OCI-LY1 (cell line): Measurements from ENCODE around the gene MALT1.

ENCODE experiments used
- H2AFZ ChIP-seq: fragments of 200-600 bp; sonication (generic), shearing (Covaris generic); 2 replicates; pipeline ENCODE4 v1.6.0; 2014; ENCODE audit warnings: antibody characterized with exemption, mild to moderate bottlenecking, low read length
- H3F3A ChIP-seq: fragments of 200-600 bp; sonication (generic), shearing (Covaris generic); 2 replicates; pipeline ENCODE4 v1.6.0; 2014; ENCODE audit warnings: mild to moderate bottlenecking, antibody characterized with exemption, low read length, moderate library complexity; ENCODE audit not compliant: insufficient read depth
- H3K27ac ChIP-seq: fragments of 200-600 bp; sonication (generic); 2 replicates; pipeline ENCODE4 v1.5.1; 2014; ENCODE audit warnings: low read length, mixed run types, mild to moderate bottlenecking, low read depth; ENCODE audit not compliant: poor library complexity, severe bottlenecking
- H3K27me3 ChIP-seq: fragments of 200-600 bp; sonication (generic); 2 replicates; pipeline ENCODE4 v1.6.0; 2014; ENCODE audit warnings: antibody characterized with exemption, mild to moderate bottlenecking, low read length, moderate library complexity; ENCODE audit not compliant: insufficient read depth
- H3K36me3 ChIP-seq: fragments of 200-600 bp; sonication (generic); 2 replicates; pipeline ENCODE4 v1.6.1; 2014; ENCODE audit warnings: mild to moderate bottlenecking, antibody characterized with exemption, low read length, moderate library complexity, mixed read lengths; ENCODE audit not compliant: insufficient read depth
- H3K4me1 ChIP-seq: fragments of 200-600 bp; sonication (generic); 2 replicates; pipeline ENCODE4 v1.5.1; 2014; ENCODE audit warnings: mild to moderate bottlenecking, low read length, moderate library complexity; ENCODE audit not compliant: insufficient read depth, severe bottlenecking
- H3K4me2 ChIP-seq: fragments of 200-600 bp; sonication (generic), shearing (Covaris generic); 2 replicates; pipeline ENCODE4 v1.6.1; 2014; ENCODE audit warnings: low read length
- H3K4me3 ChIP-seq: fragments of 200-600 bp; sonication (generic); 2 replicates; pipeline ENCODE4 v1.5.1; 2014; ENCODE audit warnings: low read length, low read depth, mild to moderate bottlenecking, mixed read lengths; ENCODE audit not compliant: poor library complexity, severe bottlenecking
- H3K79me2 ChIP-seq: fragments of 200-600 bp; shearing (Covaris generic); 2 replicates; pipeline ENCODE4 v1.6.1; 2016; ENCODE audit warnings: mixed run types, low read length, mixed read lengths; ENCODE audit not compliant: insufficient read depth
- H3K9ac ChIP-seq: fragments of 200-600 bp; sonication (generic), shearing (Covaris generic); 2 replicates; pipeline ENCODE4 v1.6.1; 2014; ENCODE audit warnings: mild to moderate bottlenecking, low read length, mixed read lengths
- H3K9me2 ChIP-seq: fragments of 200-600 bp; sonication (generic), shearing (Covaris generic); 2 replicates; pipeline ENCODE4 v1.6.1; 2014; ENCODE audit warnings: low read depth, mild to moderate bottlenecking, low read length, mixed read lengths
- H3K9me3 ChIP-seq: fragments of 200-600 bp; shearing (Covaris generic); 2 replicates; pipeline ENCODE4 v1.6.1; 2014; ENCODE audit warnings: low read length, mixed read lengths
- H4K20me1 ChIP-seq: fragments of 200-600 bp; sonication (generic), shearing (Covaris generic); 2 replicates; pipeline ENCODE4 v1.6.0; 2016; ENCODE audit warnings: mild to moderate bottlenecking, low read length; ENCODE audit not compliant: insufficient read depth
- CTCF ChIP-seq: fragments of 200-600 bp; sonication (generic), shearing (Covaris generic); IDR thresholded peaks from 2 replicates; pipeline ENCODE4 v1.5.1; 2017; ENCODE audit warnings: mild to moderate bottlenecking, antibody characterized with exemption, low read length, moderate library complexity, mixed read lengths
- EZH2 ChIP-seq: fragments of 200-600 bp; sonication (generic), shearing (Covaris generic); IDR thresholded peaks from 2 replicates; pipeline ENCODE4 v1.8.0; 2017; ENCODE audit warnings: borderline replicate concordance, mixed run types, mild to moderate bottlenecking, antibody characterized with exemption, low read length, moderate library complexity, mixed read lengths

MALT1 gene

DNA sequence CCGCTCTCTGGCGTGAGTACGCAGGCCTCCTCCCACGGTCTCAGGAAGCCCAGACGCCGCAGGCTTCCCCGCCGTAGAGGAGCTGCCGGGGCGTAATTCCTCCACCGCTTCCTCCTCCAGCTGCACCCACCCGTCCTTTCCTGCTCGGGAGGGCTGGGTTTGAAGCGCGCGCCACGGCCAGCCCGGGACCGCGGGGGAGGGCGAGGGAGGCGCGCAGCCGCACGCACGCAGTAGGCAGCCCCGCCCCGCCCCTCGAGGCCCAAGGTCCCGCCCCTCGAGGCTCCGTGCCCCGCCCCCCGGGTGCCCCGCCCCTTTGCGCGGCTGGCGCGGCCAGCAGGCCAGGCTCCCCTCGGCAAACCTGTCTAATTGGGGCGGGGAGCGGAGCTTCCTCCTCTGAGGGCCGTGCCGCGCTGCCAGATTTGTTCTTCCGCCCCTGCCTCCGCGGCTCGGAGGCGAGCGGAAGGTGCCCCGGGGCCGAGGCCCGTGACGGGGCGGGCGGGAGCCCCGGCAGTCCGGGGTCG lies at the start of gene MALT1:
Gene MALT1, plus strand, starts transcription at position 355 of the 521 bp plus-strand sequence. CDS start 179 bp downstream, outside the sequence.
- H3K4me1 ChIP-seq, result peaks cover 24% of the 10 kb centered on the region
- no peak within 1 kb of the TSS for H3K27ac ChIP-seq
- peak within 1 kb of the TSS; percentile 52; the same call in 1 of the 2 replicates for H2AFZ ChIP-seq
- H3K27me3 ChIP-seq, result no peaks in the 10 kb centered on the region
- no peak for TF ChIP-seq EZH2
- TF ChIP-seq CTCF, result no peak
- peak within 1 kb of the TSS; percentile 76 for H3K4me3 ChIP-seq
- H3K79me2 ChIP-seq, result no peaks in the 10 kb centered on the region
- no peaks in the 10 kb centered on the region for H3K9me3 ChIP-seq
- no peaks in the 10 kb centered on the region for H4K20me1 ChIP-seq
- no peaks in the 10 kb centered on the region for H3F3A ChIP-seq
- no peaks in the 10 kb centered on the region for H3K9me2 ChIP-seq
- peak within 1 kb of the TSS; percentile 77 for H3K9ac ChIP-seq
- H3K36me3 ChIP-seq, result no peaks in the 10 kb centered on the region
- peak within 1 kb of the TSS; percentile 96 for H3K4me2 ChIP-seq

DNA sequence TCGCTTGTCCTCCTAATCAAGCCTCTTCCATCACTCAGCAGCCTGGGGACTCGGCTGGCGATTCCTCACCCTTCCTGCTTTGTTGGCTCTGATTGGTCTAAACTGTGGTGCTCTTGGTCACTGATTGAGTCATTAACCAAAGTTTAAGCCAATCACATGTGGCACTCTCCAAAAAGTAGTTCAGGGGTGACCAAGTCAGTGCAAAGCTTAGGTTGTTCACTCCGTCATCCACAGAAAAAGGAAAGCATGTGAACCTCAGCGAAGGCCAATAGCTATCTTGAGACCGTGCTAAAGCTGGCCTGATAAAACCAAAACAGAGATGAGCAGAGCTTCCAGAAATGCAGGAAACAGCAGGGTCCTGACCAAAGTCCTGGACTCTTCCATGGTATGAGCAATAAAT lies 47.3 kb upstream of the MALT1 start:
- no peaks in the 10 kb centered on the region for H3F3A ChIP-seq
- no peaks in the 10 kb centered on the region for H3K36me3 ChIP-seq
- H3K9ac ChIP-seq, result no peak overlapping the region
- H3K4me3 ChIP-seq, result no peak overlapping the region
- peaks cover 3% of the 10 kb centered on the region for H3K27me3 ChIP-seq
- TF ChIP-seq CTCF (no peak), EZH2 (no peak)
- no peaks in the 10 kb centered on the region for H3K79me2 ChIP-seq
- H3K9me3 ChIP-seq, result no peaks in the 10 kb centered on the region
- no peaks in the 10 kb centered on the region for H3K9me2 ChIP-seq
- H3K4me2 ChIP-seq, result no peak overlapping the region
- H3K4me1 ChIP-seq, result no peaks in the 10 kb centered on the region
- H4K20me1 ChIP-seq, result no peaks in the 10 kb centered on the region
- no peak overlapping the region for H3K27ac ChIP-seq
- H2AFZ ChIP-seq, result no peak overlapping the region

DNA sequence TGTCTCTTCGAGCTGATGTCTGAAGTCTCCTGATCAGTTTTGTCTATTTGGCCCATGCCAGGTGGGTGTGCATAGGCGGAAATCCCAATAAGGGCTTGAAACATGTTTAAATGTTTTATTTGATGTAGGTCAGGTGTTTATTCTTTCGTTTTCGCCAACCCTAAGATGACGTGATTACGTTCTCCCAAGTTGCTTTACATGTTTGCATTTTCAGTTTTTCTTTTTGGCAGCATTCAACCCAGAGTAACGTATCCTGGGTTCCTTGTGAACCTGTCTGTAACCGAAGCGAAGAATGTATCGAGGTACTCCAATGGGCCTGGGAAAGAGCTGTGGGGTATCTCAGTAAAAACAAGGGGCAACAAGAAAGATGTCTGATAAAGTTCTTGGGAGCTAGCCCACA lies 45.4 kb upstream of the MALT1 start:
- no peaks in the 10 kb centered on the region for H3F3A ChIP-seq
- H3K9ac ChIP-seq, result no peak overlapping the region
- no peaks in the 10 kb centered on the region for H4K20me1 ChIP-seq
- no peak overlapping the region for H2AFZ ChIP-seq
- H3K27me3 ChIP-seq, result peaks cover 3% of the 10 kb centered on the region
- no peak for TF ChIP-seq EZH2
- no peak for TF ChIP-seq CTCF
- H3K79me2 ChIP-seq, result no peaks in the 10 kb centered on the region
- no peaks in the 10 kb centered on the region for H3K9me2 ChIP-seq
- H3K4me2 ChIP-seq, result no peak overlapping the region
- H3K4me1 ChIP-seq, result no peaks in the 10 kb centered on the region
- H3K36me3 ChIP-seq, result no peaks in the 10 kb centered on the region
- H3K9me3 ChIP-seq, result no peaks in the 10 kb centered on the region
- H3K4me3 ChIP-seq, result no peak overlapping the region
- no peak overlapping the region for H3K27ac ChIP-seq
